Measurements from ENCODE around the gene MAP1LC3A. TPM values are rescaled to one million over a fixed set of nuclear protein-coding genes. Genes with fewer than 3 reads are reported as not detected.

The MAP1LC3A gene
- total RNA-seq, 1 donor from 2014 or later: 6.6 TPM

DNA sequence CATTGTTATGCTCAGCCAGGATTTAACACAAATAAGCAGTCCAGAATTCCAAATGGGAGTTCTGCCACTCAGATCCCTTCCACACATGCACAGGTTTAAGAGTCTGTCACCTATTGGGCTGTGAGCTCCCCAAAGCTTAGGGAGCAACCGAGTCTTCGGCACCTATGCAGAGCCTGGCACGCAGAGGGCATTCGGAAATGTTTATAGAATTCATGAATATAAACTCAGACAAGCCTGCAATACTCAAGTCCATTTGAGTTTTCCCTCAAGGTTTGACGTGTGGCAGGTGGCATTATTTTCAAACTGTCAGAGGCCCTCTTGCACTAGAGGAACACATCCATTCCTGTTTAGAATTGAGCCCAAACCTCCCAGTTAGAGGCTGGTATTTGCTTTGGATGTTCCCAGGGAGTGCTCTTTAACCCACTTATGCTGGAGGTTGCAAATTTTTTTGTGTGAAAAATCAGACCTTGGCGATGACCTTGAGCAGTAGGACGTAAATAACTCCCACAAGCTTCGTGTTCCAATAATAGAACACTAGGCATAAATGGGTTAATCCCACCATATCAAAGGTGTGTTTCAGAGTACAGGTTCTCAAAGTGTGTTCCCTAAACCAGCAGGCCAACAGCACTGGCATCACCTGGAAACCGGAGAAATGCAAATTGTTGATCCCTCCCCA is 28.1 kb downstream of the MAP1LC3A start:
- DNase-seq (ENCODE audit: low read depth) (no peak), FAIRE-seq (no peak)
- TF ChIP-seq, protein P1, sequence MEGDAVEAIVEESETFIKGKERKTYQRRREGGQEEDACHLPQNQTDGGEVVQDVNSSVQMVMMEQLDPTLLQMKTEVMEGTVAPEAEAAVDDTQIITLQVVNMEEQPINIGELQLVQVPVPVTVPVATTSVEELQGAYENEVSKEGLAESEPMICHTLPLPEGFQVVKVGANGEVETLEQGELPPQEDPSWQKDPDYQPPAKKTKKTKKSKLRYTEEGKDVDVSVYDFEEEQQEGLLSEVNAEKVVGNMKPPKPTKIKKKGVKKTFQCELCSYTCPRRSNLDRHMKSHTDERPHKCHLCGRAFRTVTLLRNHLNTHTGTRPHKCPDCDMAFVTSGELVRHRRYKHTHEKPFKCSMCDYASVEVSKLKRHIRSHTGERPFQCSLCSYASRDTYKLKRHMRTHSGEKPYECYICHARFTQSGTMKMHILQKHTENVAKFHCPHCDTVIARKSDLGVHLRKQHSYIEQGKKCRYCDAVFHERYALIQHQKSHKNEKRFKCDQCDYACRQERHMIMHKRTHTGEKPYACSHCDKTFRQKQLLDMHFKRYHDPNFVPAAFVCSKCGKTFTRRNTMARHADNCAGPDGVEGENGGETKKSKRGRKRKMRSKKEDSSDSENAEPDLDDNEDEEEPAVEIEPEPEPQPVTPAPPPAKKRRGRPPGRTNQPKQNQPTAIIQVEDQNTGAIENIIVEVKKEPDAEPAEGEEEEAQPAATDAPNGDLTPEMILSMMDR (IDR thresholded peaks at IDR 0.05; ENCODE audit: insufficient read depth, low read length, severe bottlenecking): no peak
- H3K27me3 ChIP-seq (ENCODE audit: control insufficient read depth, insufficient read depth, low read length): no peaks in the 10 kb centered on the region
- H3K36me3 ChIP-seq (ENCODE audit: control insufficient read depth, insufficient read depth, low read length): peaks cover 3% of the 10 kb centered on the region
- no peak overlapping the region for H3K4me3 ChIP-seq (ENCODE audit: low read depth, low read length)

DNA sequence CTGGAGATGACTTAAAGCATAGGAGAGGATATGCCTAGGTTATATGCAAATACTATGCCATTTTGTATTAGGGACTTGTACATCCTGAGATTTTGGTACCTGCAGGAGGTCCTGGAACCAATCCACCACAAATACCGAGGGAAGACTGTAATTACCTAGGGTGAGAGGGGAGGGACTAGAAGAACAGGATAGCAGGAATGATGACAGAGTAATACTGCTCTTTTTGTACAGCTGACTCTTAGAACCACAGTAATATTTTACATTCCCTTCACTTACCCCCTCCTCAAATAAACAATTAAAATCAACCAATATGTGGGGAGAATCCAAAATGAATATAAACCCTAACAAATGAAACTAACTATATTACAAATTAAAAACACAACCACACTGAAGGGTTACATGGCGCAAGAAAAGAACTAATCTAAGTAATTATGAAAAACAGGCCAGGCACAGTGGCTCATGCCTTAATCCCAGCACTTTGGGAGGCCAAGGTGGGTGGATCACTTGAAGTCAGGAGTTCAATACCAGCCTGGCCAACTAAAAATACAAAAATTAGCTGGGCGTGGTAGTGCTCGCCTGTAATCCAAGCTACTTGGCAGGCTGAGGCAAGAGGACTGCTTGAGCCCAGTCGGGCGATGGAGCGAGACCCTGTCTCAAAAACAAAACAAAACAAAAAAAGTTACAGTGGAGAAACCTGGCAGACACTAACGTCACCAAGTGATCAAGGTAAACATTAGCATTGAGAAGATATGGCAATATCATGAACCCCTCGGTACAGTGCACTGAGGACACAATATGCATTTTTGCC is 37.1 kb downstream of the MAP1LC3A start:
- no peak for DNase-seq (ENCODE audit: low read depth)
- H3K4me3 ChIP-seq (ENCODE audit: low read depth, low read length): no peak overlapping the region
- TF ChIP-seq, protein P1 (IDR thresholded peaks at IDR 0.05; ENCODE audit: insufficient read depth, low read length, severe bottlenecking): no peak
- no peak for FAIRE-seq
- H3K27me3 ChIP-seq (ENCODE audit: control insufficient read depth, insufficient read depth, low read length): no peaks in the 10 kb centered on the region
- H3K36me3 ChIP-seq (ENCODE audit: control insufficient read depth, insufficient read depth, low read length): no peaks in the 10 kb centered on the region

DNA sequence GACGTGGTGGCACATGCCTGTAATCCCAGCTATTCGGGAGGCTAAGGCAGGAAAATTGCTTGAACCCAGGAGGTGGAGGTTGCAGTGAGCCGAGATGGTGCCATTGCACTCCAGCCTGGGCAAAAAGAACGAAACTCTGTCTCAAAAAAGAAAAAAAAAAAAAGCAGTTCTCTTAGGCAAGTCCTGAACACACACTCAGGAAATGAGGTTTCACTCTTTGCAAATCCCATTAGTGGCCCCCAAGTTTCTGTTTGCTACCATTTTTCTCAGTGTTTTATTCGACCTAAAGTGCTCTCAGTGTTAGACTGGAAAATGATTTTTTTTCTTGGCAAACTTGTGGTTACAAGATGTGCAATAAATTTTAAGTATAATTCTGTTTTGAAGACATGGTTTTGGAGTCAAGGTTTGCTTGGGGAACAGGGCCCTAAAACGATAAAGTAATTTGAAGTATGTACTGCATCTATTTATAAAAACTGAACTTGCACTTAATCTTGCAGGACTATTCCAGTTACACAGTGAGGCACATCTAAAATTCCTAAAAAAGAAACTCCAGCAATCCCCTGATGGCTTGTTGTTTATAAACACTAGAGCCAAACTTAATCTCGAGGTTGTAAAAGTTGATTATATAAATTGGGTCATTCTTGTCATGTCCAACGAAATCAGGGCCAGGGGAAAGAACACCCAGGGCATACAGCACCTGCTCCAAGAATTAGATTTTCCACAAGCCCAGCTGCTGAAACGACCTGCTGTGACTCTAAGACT is 42.6 kb downstream of the MAP1LC3A start:
- DNase-seq (ENCODE audit: low read depth) (no peak), FAIRE-seq (no peak)
- no peaks in the 10 kb centered on the region for H3K27me3 ChIP-seq (ENCODE audit: control insufficient read depth, insufficient read depth, low read length)
- TF ChIP-seq, protein P1 (IDR thresholded peaks at IDR 0.05; ENCODE audit: insufficient read depth, low read length, severe bottlenecking): no peak
- no peak overlapping the region for H3K4me3 ChIP-seq (ENCODE audit: low read depth, low read length)
- H3K36me3 ChIP-seq (ENCODE audit: control insufficient read depth, insufficient read depth, low read length): no peaks in the 10 kb centered on the region

DNA sequence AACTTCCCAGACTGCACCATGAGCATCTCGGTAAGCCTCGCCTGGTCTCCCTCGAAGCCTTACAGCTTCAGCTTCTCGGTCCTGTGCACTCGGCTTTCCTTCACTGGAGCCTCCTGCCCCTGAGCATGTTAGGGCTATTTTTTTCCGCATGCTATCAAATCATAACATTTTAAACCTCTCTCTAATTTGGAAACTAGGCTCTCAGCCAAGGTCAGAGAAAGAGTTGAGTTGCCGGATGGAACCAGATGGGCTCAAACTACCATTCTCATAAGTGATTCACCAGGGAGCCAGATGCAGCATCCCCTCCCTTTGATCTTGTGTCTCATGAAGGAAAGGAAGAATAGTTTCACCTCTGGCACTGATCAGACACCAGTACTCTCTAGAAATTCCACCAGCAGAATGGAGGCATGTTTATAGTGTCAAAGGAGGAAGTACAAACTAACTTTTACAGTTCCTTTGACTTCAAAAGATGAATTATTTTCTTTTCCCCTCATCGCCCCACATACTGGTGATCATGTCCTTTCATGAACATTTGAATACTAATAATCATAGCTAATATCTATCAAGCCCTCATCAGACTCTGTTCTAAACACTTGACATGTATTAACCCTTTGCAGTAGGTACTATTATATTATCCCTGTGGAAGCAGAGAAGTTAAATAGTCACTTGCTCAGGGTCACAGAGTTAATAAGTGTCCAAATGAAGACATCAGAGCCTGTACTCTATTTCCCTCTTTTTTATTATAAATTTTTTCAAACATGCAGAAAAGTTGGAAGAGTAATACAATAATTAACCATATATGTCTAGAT is 46.7 kb downstream of the MAP1LC3A start:
- TF ChIP-seq, protein P1 (IDR thresholded peaks at IDR 0.05; ENCODE audit: insufficient read depth, low read length, severe bottlenecking): no peak
- no peak for FAIRE-seq
- no peaks in the 10 kb centered on the region for H3K27me3 ChIP-seq (ENCODE audit: control insufficient read depth, insufficient read depth, low read length)
- DNase-seq (ENCODE audit: low read depth): no peak
- H3K4me3 ChIP-seq (ENCODE audit: low read depth, low read length): no peak overlapping the region
- no peaks in the 10 kb centered on the region for H3K36me3 ChIP-seq (ENCODE audit: control insufficient read depth, insufficient read depth, low read length)

DNA sequence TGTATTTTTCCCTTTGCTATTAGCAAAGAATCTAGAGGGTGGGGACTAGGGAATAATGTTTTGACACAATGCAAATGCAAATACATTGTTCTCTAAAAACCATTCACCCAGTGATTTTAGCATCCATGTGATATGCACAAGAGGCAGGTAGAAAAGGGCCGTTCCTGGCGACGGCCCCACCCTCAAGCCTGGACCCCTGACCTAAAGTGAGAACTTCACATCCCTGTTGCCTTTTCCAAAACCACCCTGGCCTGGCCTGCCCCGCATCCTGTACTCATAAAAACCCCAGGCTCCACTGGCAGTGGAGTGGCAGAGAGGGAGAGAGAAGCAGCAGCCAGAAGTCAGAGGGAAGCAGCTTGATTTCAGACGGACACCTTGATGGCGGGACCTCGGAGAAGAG is 48.5 kb downstream of the MAP1LC3A start:
- H3K36me3 ChIP-seq (ENCODE audit: control insufficient read depth, insufficient read depth, low read length): no peaks in the 10 kb centered on the region
- no peak for FAIRE-seq
- TF ChIP-seq, protein P1 (IDR thresholded peaks at IDR 0.05; ENCODE audit: insufficient read depth, low read length, severe bottlenecking): no peak
- DNase-seq (ENCODE audit: low read depth): no peak
- H3K4me3 ChIP-seq (ENCODE audit: low read depth, low read length): no peak overlapping the region
- no peaks in the 10 kb centered on the region for H3K27me3 ChIP-seq (ENCODE audit: control insufficient read depth, insufficient read depth, low read length)
